HG02981 (cell line): ENCODE results near the gene METTL1.

Experiments
- ATAC-seq: cut with Tn5 transposase; IDR thresholded peaks from one replicate; pipeline ENCODE4 v1.9.1; 2021; ENCODE audit warnings: mild to moderate bottlenecking, moderate library complexity; ENCODE audit not compliant: unreplicated experiment

METTL1 gene

DNA sequence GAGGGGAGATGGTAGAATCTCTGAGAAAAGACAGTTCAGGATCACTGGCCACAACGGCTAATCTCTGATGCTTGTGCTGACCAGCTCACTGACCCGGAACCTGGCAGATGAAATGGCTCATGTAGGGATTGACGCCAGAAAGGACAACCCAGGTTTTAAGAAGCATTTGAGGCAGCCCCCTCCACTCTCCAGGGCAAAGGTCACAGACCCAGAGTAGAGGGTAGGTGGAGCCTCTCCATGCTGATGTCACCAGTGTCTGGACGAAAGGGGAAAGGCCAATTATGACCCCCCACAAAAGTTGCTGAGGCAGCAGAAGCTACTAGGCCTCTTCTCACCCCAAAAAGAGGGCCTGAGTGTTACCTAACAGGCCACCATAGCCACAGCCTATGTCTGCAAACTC lies 1.2 kb downstream of the METTL1 start:
- ATAC-seq, result no peak

DNA sequence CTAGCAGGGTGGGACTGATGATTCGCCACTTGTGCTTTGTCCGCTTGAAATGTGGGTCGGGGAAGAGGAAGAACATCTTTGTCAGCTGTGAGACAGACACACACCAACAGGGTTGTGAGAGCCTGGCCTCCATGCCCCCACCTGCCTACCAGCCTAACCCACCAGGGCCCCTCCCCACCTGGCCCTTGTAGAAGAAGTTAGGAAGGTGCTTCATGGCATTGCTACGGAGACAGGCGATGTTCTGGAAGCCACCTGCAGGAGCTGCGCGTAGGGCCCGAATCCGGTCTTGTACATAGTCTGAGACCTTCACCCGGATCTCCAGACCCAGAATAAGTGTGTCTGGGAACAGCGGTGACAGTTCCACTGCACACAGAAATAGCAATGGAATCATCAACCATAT lies 2.3 kb downstream of the METTL1 start:
- ATAC-seq, result no peak

DNA sequence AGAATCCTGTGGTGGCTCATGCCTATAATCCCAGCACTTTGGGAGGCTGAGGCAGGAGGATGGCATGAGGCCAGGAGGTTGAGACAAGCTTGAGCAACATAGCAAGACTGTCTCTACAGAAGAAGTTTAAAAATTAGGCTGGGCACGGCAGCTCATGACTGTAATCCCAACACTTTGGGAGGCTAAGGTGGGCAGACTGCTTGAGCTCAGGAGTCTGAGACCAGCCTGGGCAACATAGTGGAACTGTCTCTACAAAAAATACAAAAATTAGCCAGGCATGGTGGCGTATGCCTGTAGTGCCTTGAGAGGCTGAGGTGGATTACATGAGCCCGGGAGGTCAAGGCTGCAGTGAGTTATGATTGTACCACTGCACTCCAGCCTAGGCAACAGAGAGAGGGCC lies 4.0 kb downstream of the METTL1 start:
- no peak for ATAC-seq

DNA sequence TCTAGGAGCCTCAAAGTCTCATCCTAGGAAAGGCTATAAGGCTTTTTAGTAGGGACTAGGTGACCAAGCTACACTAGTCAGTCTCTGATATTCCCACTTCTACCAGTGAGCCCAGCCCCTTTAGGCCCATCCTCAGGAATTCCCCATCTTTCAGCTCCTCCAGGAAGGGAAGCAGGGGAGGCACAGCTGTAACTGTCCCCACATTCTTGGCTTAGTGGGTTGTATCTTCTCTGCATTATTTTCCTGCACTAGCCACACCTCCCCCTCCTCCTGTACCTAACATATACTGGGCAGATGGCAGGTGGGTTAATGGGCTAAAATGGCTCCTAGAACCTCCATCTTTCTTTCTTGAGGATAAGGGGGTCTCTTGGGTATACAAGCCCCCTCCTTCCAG lies 4.6 kb downstream of the METTL1 start:
- ATAC-seq, result no peak

DNA sequence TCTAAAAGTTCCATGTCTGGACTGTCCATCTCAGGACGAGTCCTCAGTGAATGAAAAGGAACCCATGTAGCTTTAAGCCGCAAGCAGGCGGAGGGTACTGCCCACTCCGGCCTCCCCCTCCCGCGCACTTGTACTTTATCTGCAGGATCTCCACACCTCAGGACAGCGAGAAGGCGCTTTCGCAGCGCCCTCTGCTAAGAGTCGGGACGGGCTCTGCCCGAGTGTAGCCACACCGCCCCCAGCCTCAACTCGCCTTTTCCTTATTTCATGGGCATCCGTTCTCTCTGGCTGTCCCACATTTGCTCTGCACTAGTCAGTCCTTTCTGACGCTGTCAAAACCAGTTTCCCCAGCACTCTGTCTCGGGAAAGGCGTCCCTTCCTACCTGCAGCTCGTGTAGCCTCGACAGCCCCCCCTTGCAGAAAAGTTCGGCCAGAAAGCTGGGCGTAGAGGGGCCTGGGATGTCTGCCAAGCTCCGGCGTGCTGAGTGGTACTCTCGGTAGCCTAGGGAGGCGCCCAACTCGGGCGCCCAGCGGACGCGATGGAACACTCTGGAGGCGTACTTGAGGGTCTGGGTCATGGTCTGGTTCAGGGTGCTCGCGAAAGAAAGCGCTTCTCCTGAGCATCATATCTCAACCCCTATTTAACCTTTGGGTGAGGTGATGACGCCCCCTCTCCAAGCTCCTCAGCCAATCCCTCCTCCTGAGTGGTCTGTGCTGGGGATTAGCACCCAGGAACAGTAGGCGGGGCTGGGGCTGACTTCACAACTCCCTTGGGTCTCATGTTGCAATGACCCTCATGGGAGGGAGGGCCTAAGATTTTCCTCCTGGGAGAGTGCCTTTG lies 5.2 kb downstream of the METTL1 start, which contains the start of gene CYP27B1:
Gene CYP27B1 (minus strand): TSS at position 615 of the 841 bp plus-strand sequence. CDS start 37 bp downstream, at position 578.
- ATAC-seq, result no peak

DNA sequence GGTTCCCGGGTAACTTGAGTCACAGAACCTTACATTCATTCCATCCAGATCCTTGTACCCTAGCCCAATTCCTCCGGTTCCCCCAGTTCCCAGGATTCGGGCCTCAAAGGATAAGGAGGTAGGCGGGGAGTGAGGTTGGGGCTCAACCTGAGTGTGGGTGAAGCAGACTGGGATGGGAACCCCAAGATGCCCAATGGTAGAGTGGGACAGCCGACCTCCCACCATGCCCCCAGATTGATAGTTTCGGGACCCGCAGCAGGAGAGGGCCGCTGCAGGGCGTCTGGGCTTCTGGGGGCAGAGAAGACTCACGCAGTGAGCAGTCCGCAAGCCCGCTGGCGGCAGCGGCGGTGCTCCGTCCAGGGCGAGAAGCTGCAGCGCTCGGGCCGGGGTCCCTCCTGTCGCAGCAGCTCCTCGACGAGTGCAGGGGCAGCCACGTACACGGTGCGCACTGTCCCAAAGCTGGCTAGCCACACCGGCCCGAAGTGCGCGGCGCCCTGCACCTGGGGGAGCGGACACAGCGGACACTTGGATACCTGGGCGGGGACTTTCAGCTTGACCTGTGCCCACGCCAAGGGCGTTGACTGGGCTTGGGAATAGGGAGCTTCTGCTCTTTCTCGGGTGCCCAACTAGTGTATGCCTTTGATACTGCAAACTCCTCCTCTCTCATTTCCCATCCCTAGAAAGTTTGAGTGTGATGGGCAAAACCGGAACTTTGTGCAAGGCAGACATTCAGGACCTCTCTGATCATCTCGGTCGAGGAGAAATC lies 6.0 kb downstream of the METTL1 start:
- ATAC-seq, result no peak

DNA sequence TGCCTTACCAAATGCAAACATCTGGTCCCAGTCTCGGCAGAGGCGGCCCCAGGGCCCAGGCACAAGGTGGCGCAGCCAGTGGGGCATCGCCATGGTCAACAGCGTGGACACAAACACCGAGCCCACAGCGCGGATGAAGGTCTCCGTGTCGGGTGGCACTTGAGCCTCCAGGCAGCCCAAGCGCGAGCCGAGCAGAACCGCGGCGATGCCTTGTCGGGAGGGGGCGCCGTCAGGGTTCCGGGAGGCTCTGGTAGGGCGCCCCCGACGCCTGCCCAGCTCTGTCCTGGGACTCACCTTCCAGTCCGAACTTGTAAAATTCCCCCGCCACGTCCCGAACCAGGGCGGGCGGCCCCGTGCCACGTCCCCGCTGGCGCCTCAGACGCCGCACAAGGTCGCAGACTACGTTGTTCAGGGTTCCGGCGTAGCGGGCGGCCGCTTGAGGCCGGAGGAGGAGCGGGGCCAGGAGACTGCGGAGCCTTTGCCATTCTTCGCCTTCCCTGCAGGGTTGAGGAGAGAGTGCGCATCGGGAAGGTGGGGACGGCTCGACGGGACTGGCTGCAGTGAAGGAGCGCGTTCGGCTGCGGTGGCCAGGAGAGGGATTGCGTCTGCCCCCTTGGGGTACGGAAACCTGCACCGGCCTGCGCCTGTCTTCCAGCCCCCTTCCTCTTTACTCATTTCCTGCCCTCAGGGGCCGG lies 6.8 kb downstream of the METTL1 start:
- no peak for ATAC-seq

DNA sequence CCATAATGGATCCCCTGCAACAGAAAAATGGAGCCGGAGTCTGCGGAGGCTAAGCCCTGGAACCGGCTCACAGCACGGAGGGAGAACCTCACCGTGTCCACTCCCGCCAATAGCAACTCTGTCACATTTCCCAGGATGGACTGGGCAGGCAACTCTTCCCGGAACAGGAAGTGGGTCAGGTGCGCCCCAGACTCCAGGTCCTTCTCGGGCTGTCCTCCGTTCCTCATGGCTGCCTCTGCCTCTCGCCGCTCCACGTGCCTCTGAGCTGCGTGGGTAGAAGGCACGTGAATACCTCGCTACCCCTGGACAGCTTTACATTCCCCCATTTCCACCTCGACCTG lies 7.3 kb downstream of the METTL1 start:
- ATAC-seq, result no peak

DNA sequence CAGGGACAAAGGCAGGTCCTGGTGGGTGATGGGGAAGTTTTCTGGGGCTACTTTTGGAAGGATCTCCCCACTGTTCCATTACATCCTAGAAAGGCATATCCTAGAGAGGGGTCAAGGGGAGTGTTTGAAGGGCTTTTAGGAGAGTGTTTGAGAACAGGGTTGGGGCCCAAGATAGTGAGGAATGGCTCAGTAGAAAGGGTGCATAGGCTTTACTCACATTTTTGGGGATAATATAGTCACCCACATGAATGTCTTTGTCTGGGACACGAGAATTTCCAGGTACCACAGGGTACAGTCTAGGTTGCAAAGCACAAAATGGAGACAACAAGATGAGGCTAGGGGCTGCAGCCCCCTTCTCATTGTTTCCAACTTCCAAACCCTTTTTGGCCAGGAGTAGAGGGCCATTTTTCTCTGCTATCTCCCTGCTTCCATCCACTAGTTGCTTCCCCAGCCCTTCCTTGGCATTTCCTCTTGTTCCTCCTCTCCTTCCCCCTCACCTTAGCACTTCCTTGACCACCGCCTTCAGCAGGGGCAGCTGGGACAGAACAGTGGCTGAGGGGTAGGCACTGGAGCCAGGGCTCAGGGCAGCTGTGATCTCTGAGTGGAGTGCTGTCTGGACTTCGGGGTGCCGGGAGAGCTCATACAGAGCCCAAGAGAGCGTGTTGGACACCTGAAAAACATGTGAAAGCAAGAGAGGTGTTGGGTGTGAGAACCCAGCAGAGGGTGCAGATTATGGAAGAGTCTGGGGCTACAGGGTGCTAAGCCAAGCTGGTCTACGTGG lies 7.8 kb downstream of the METTL1 start:
- ATAC-seq, result no peak

DNA sequence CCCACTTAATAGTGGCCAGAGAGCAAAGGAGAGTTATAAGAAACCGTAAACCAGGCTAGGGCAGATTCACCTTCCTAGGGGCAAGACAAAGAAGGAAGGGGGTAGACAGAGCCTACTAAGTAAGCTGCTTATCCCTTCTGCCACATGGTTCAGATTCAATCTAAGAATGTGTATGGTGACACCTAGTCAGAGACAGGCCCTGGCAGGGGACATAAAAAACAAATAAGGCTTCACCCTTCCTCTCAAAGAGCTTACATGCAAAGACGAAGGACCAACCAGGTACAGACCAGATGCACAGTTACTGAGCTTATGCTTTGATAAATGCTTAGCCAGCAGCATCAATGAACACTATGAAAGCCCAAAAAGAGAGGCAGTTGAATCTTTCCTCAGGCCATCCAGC lies 9.4 kb downstream of the METTL1 start:
- no peak for ATAC-seq

DNA sequence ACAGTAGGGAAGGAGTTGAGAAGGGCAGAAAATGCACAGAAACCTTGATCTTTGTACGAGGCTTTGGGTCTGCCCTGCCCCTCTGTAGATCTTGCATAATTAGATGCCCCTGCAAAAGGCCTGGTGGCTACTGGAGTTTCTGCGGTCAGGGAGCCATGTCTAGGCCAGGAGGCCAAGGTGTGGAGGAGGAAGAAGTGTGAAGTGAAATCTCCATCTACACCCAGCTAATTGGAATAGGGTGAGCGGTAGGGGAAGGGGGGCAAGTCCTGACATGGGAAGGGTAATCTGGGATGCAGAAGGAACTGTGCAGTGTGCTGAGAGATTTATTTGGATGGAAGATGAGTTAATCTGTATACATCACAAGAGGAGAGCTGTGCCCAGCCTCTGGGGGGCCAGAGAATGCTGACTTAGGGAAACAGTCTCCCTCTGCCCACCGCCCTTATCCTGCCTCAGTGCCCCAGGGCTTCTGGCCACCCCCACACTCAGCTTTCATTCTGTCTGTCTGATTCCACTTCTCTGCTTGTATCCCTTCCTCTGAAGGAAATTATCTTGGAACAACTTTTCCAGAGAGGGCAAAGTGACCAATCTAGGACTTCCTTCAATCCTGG lies 10.4 kb downstream of the METTL1 start:
- ATAC-seq, result no peak

DNA sequence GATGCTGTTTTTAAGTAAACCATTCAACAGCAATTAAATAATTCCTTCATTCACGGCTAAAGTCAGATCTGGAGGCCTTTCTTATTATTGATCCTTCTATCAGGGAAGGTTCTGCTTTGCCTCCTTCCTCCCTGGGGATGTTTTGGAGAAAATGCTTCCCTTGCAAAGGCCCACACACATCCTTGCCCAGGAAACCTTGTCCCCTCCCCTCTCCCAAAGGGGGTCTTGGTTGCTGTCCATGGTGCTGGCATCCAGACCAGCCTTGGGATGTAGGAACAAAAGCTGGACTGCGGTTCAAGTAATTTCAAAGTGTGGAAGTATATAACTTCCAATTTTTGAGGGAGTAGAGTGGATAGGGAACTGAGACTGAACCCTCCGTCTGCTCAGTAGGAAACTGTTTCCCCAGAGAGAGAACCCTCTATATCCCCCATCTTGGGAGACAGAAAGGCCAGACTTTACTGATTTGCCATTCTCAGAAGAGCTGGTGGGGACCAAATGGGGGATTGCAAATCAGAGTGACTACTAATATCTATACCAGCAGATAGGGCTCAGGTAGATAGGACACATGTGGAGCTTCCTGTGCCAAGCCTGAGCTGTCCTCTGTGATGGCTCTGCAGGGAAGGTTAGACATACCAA lies 11.4 kb downstream of the METTL1 start:
- no peak for ATAC-seq

DNA sequence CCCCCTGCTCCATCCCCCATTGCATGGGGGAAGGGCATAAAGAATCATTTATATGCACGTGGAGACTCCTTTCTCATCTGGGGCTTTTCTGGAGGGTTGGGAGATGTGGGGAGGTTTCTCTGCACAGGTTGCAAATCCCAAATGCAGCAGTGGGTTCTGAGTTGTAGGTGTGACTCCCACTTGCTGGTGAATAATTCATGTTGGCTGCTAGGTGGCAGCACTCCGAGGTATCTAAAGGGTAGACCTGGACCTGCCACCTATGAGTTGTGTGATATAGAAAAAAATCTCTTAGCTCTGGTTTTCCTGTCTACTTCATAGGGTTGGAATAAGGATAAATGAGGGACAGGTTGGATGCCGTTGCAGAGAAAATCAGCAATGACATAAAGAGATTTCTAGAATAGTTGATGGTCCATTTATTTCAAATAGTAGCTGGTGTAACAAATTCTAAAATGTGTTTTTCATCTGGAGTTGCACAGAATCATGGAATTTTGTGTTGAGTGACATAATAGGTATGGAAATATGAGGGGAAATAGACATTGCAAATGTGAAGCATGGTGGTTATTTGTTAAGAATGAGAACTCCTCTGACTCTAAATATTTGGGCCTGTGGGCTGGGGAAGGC lies 12.4 kb downstream of the METTL1 start:
- no peak for ATAC-seq

DNA sequence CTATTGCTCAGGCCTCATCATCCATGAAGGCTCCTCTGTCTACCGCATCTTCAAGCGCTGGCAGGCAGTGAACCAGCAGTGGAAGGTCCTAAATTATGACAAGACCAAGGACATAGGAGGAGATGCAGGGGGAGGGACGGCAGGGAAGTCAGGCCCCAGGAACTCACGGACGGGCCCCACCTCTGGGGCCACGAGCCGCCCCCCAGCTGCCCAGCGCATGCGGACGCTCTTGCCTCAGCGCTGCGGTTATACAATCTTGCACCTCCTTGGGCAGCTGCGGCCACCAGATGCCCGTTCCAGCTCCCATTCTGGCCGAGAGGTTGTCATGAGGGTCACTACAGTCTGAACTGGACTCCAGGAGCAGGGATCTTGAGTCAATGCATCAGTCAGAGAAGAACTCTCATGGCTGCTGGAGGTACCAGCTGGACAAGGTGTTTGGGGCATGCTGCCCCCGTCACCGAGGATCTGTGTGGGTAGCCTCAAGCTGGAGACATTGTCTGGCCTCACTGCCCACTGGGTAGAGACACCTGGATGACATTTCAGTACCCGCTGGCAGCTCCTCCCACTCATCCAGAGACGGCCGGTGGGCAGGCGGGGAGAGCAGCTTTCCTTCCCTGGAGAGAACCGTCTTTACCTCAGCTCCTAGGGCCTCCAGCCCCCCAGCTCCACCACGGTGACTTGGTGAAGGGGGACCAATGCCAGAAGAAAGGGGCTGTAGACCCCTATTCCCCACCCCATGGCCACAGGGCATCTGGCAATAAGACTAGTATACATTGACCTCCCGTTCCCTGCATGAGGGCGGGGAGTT lies 13.1 kb downstream of the METTL1 start:
- ATAC-seq, result no peak

DNA sequence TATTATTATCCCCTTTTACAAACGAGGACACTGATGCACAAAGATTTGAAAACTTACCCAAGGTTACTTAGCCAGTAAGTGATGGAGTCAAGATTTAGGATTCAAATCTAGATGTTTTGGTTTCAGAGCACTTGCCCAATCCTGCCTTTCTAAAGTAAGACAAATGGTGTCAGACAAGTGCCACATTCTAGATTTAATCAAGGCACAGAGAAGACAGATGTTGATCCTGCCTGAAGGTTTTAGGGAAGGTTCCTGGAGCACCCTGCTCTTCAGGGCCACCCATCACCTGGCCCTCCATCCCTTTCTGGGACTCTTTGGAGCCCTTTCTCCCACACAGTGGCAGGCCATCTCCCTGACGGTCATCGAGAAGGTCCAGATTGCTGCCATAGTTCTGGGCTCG lies 14.1 kb downstream of the METTL1 start:
- no peak for ATAC-seq

DNA sequence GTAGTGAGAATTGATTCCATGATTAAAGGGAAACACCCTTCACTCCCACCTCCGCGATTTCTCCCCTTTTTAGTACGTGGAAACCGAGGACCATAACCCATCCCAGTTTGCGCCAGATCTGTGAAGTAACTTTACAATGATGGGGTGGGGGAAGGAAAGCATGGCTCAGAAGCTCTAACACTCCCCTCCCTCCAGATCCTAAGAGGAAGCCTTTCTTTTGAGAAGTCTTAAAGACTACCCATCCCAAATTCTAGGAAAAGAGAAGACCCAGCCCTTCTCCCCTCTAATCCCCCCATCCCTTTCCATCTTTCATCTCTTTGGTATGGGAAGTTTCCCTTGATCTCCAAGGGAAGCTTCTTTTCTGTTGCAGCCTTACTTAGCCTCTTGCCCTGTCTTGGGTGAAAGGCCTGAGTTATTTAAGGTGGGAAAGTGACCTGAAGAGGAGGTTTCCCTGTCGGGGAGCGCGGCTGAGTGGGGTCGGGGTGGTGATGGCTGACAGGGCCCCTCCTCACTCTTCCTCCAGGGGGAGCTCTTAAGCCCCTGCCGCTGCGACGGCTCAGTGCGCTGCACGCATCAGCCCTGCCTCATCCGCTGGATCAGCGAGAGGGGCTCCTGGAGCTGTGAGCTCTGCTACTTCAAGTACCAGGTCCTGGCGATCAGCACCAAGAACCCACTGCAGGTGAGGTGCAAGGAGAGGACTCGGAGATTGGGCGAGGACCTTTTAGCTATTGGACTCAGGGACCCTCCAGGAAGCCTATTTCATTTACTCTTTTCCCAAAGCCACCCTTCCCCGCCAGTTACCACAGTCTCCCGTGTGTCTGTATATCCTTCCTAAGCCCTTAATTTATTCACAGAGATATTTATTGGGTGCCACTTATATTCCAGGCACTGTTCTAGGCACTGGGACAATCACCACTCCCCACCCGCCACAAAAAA lies 15.2 kb downstream of the METTL1 start:
- ATAC-seq, result peak; percentile 21

DNA sequence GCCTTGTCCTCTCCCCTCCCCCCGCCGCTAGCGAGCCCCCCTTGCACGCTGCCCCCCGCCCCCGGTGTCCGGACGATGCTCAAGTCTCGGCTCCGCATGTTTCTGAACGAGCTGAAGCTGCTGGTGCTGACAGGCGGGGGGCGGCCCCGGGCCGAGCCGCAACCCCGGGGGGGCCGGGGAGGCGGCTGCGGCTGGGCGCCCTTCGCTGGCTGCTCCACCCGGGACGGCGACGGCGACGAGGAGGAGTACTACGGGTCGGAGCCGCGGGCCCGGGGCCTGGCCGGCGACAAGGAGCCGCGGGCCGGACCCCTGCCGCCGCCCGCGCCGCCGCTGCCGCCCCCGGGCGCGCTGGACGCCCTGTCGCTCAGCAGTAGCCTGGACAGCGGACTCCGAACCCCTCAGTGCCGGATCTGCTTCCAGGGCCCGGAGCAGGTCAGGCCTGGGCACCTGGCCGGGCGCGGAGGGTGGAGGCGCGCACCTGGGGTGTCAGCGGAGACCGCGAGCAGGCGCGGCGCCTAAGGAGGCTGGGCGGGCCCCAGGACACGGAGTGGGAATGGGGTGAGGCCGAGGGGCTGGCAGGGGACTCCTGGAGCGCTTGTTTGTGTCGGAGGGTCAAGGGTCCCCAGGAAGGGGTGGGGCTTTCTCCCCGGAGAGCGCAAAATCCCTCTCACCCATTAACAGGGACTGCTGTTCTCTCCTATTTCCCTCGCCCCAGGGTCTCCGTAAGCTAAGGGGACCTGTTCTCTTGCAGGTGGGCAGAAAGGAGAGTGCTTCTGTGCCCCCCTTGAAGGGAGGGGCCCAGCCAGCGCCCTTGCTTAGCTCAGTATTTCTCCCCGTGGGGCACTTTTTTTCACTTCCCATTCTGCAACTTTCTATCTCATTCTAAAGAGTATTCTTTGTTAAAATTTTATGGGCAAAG lies 16.2 kb downstream of the METTL1 start:
- ATAC-seq, result no peak
